Endothelial cell of umbilical vein (primary cell): ENCODE data around the gene OR9Q2. TPM values are rescaled to one million over a fixed set of nuclear protein-coding genes. Genes with fewer than 3 reads are reported as not detected.

Source experiments
- BruUV-seq: library from RNA; stranded (reverse); fragments of 400-500 nt; replicated peaks from 2 replicates; lab custom pipeline; 2021; lab: Mats Ljungman, UMichigan
- CTCF ChIA-PET: fragments of 300-600, 350-600 bp; sonication (Branson Sonifier 250); formaldehyde crosslinking; loops from one replicate; lab custom pipeline; 2021; ENCODE audit warnings: antibody characterized with exemption, inconsistent platforms; lab: Charles Lee
- POLR2A ChIA-PET: fragments of 300-600, 350-600 bp; sonication (Branson Sonifier 250); formaldehyde crosslinking; loops from one replicate; lab custom pipeline; 2021; ENCODE audit warnings: antibody characterized with exemption, inconsistent platforms; lab: Charles Lee
- DNase-seq: peaks from one replicate; pipeline ENCODE4 v3.0.0-alpha.2; 2011; ENCODE audit warnings: low read depth, low spot score
- FAIRE-seq: peaks from 2 replicates; lab custom pipeline; 2011; peaks lifted over from hg19 to GRCh38; lab: Jason Lieb, UNC
- H2AFZ ChIP-seq: 2 replicates; pipeline ENCODE4 v1.6.0; 2012; ENCODE audit warnings: low read depth, low read length, control low read depth, inconsistent platforms
- H3K27ac ChIP-seq: 2 replicates; pipeline ENCODE4 v1.5.1; 2011; ENCODE audit warnings: low read depth, mild to moderate bottlenecking, control low read depth, low read length, moderate library complexity; ENCODE audit not compliant: insufficient read depth
- H3K27me3 ChIP-seq, 2 experiments: 2 replicates each; pipeline versions ENCODE4 v1.6.0 to v1.6.1; 2011; ENCODE audit warnings: low read length in 2 of 2, mixed read lengths in 1 of 2; ENCODE audit not compliant: control insufficient read depth in 2 of 2, insufficient read depth in 2 of 2
- H3K36me3 ChIP-seq, 2 experiments: 2 replicates in 1 of 2; 3 replicates in 1 of 2; pipeline ENCODE4 v1.5.1; 2011; ENCODE audit warnings: low read length in 2 of 2, mild to moderate bottlenecking in 1 of 2, moderate library complexity in 1 of 2; ENCODE audit not compliant: control insufficient read depth in 2 of 2, insufficient read depth in 2 of 2; ENCODE audit errors: extremely low read depth in 1 of 2
- H3K4me1 ChIP-seq: 3 replicates; pipeline ENCODE4 v1.5.1; 2011; ENCODE audit warnings: mild to moderate bottlenecking, low read length; ENCODE audit not compliant: control insufficient read depth, insufficient read depth; ENCODE audit errors: extremely low read depth
- H3K4me2 ChIP-seq: 2 replicates; pipeline ENCODE4 v1.6.1; 2011; ENCODE audit warnings: low read length, control low read depth, mixed read lengths; ENCODE audit not compliant: insufficient read depth
- H3K4me3 ChIP-seq, 3 experiments: fragments of 200-600 bp in 1 of 3; sonication (generic), shearing (Covaris generic) in 1 of 3; replicated peaks in 1 of 3; 2 replicates each; pipeline ENCODE4 v1.5.1; 2011 to 2016; ENCODE audit warnings: control low read depth in 3 of 3, low read length in 3 of 3, mild to moderate bottlenecking in 2 of 3, inconsistent platforms in 1 of 3, low read depth in 1 of 3, moderate library complexity in 1 of 3; ENCODE audit not compliant: insufficient read depth in 1 of 3
- H3K79me2 ChIP-seq: 2 replicates; pipeline ENCODE4 v1.6.0; 2012; ENCODE audit warnings: low read length, inconsistent platforms; ENCODE audit not compliant: control insufficient read depth, insufficient read depth
- H3K9ac ChIP-seq: replicated peaks from 2 replicates; pipeline ENCODE3; 2011; ENCODE audit warnings: low read length, control low read depth; ENCODE audit not compliant: insufficient read depth; ENCODE audit errors: extremely low read depth
- H3K9me1 ChIP-seq: replicated peaks from 3 replicates; pipeline ENCODE4 v1.6.0; 2011; ENCODE audit warnings: mild to moderate bottlenecking, low read length; ENCODE audit not compliant: control insufficient read depth, insufficient read depth; ENCODE audit errors: extremely low read depth
- H3K9me3 ChIP-seq: replicated peaks from 2 replicates; pipeline ENCODE4 v1.5.1; 2012; ENCODE audit warnings: low read length, inconsistent platforms; ENCODE audit not compliant: control insufficient read depth, insufficient read depth
- H4K20me1 ChIP-seq: replicated peaks from 2 replicates; pipeline ENCODE3; 2011; ENCODE audit warnings: mild to moderate bottlenecking, low read length; ENCODE audit not compliant: control insufficient read depth, insufficient read depth; ENCODE audit errors: extremely low read depth
- FOS ChIP-seq: IDR thresholded peaks from 2 replicates; pipeline ENCODE4 v1.6.1; 2011; ENCODE audit warnings: mild to moderate bottlenecking, low read length, moderate library complexity, borderline replicate concordance; ENCODE audit not compliant: insufficient read depth
- JUN ChIP-seq: IDR thresholded peaks from 2 replicates; pipeline ENCODE4 v1.6.1; 2011; ENCODE audit warnings: borderline replicate concordance, low read depth; ENCODE audit not compliant: insufficient read length, insufficient read depth
- POLR2AphosphoS5 ChIP-seq: IDR thresholded peaks from 2 replicates; pipeline ENCODE4 v1.6.1; 2012; ENCODE audit warnings: low read depth, mild to moderate bottlenecking, control low read depth, low read length, moderate library complexity; ENCODE audit not compliant: insufficient read depth
- dilution Hi-C: fragments of 300-500 bp; cut with MboI; formaldehyde crosslinking; loops from one replicate; pipeline ENCODE4 v1.15.0; 2019; ENCODE audit warnings: low sequenced_read_pairs; ENCODE audit not compliant: extremely low pct_ligation_motif_present
- intact Hi-C: fragments of 100-400 bp; cut with micrococcal nuclease; formaldehyde crosslinking; loops from one replicate; pipeline ENCODE4 v1.10.0; 2022
- polyA plus RNA-seq, 4 experiments: library from polyadenylated mRNA; depleted of rRNA in 3 of 4; stranded (reverse) in 3 of 4; unstranded in 1 of 4; fragments of >200 nt; gene quantifications; 2 replicates each; pipeline versions ENCODE4 v1.2.1 to v1.2.3, GENCODE V29; 2011 to 2012; ENCODE audit warnings: missing spikeins in 1 of 4
- total RNA-seq: library from RNA; stranded (reverse); gene quantifications from 2 replicates; pipeline ENCODE4 v1.2.3, GENCODE V29; 2021
- TF ChIP-seq, protein P1 (sequence below): IDR thresholded peaks from 2 replicates; pipeline ENCODE4 v1.6.1; 2011; ENCODE audit not compliant: insufficient read depth, insufficient read length
- TF ChIP-seq, protein P2 (sequence below), 2 donors: IDR thresholded peaks; 1 replicate in 1 of 2; 2 replicates in 1 of 2; pipeline ENCODE4 v1.5.1; 2011; ENCODE audit warnings: low read length in 2 of 2, mild to moderate bottlenecking in 2 of 2, moderate library complexity in 2 of 2, control low read depth in 1 of 2, inconsistent platforms in 1 of 2, low read depth in 1 of 2; ENCODE audit not compliant: insufficient read depth in 1 of 2; ENCODE audit errors: extremely low read depth in 1 of 2

OR9Q2 gene
- total and polyA plus RNA-seq, 2 donors (not counting 3 experiments of a cell fraction or from before 2014, with no cell fraction given): not detected

DNA sequence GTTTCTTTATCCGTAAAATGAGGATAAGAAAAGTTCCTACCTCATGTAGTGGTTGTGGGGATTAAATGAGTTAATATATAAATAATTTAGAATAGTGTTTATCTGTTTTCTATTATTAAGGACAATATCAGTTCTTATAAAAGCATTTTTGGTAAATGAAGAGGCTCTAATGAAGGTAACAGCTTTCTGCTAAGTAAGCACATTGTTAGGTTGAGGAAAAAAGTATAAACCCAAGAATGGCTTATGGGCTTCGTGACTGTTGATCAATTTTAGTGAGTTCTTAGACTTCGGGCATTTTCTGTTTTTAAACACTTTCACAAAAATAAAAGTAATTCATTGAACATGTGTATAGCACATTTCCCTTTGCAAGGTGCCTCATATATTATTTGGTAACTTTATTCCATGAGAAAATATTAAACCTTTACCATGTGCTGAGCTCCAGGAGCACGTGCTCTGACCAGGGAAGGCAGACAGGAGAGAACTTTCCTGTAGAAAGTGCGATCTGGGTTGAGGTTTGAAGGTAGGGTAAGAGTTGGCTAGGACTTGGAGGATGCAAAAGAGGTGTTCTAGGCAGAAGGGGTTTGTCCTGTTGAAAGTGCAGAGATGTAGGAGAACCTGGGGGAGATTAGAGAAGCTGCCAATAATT lies 11.3 kb upstream of the OR9Q2 start:
- Histone ChIP-seq H3K79me2 (no peaks in the 10 kb centered on the region), H3K27me3 (no peaks in the 10 kb centered on the region), H3K27ac (no peak overlapping the region), H3K4me2 (no peak overlapping the region), H3K9me1 (no peaks in the 10 kb centered on the region), H3K9me3 (no peaks in the 10 kb centered on the region), H3K9ac (no peak overlapping the region), H3K36me3 (no peaks in the 10 kb centered on the region), H2AFZ (no peak overlapping the region), H3K4me3 (no peak overlapping the region), H4K20me1 (no peaks in the 10 kb centered on the region), H3K4me1 (no peaks in the 10 kb centered on the region)
- TF ChIP-seq, protein P1, sequence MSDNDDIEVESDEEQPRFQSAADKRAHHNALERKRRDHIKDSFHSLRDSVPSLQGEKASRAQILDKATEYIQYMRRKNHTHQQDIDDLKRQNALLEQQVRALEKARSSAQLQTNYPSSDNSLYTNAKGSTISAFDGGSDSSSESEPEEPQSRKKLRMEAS: peak; percentile 27
- TF ChIP-seq, protein P2, sequence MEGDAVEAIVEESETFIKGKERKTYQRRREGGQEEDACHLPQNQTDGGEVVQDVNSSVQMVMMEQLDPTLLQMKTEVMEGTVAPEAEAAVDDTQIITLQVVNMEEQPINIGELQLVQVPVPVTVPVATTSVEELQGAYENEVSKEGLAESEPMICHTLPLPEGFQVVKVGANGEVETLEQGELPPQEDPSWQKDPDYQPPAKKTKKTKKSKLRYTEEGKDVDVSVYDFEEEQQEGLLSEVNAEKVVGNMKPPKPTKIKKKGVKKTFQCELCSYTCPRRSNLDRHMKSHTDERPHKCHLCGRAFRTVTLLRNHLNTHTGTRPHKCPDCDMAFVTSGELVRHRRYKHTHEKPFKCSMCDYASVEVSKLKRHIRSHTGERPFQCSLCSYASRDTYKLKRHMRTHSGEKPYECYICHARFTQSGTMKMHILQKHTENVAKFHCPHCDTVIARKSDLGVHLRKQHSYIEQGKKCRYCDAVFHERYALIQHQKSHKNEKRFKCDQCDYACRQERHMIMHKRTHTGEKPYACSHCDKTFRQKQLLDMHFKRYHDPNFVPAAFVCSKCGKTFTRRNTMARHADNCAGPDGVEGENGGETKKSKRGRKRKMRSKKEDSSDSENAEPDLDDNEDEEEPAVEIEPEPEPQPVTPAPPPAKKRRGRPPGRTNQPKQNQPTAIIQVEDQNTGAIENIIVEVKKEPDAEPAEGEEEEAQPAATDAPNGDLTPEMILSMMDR (IDR thresholded peaks at IDR 0.05; ENCODE audit: extremely low read depth in 1 of 2, insufficient read depth in 1 of 2, low read depth in 1 of 2, low read length in 2 of 2): no peak
- dilution Hi-C loops: no loop called here
- DNase-seq: no peak
- no peak for FAIRE-seq
- BruUV-seq: no TSS peak
- ChIA-PET POLR2A (no interaction called here), CTCF (no interaction called here)
- intact Hi-C loops: no loop called here

DNA sequence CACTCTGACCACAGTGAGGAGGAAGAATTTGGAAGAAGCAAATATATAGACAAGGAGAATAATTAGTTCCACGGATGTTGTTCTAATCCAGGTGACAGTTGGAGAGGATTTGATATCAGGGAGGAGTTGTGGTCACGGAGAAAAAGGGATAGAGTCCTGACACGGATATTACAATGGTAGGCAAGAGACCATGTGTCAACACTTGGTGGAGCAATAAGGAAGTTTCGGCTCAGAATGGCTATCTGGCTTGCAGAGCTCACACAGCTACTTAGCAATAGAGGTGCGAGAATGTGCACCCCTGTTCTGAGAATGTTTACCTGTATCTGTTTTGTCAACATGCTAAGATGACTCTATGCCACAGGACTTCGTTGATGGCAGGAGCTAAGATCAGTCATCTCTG lies 10.4 kb upstream of the OR9Q2 start:
- ChIA-PET CTCF (no interaction called here), POLR2A (no interaction called here)
- Histone ChIP-seq H3K27ac (no peak overlapping the region), H3K79me2 (no peaks in the 10 kb centered on the region), H3K9me3 (no peaks in the 10 kb centered on the region), H3K4me1 (no peaks in the 10 kb centered on the region), H2AFZ (no peak overlapping the region), H3K4me2 (no peak overlapping the region), H4K20me1 (no peaks in the 10 kb centered on the region), H3K4me3 (no peak overlapping the region), H3K9ac (no peak overlapping the region), H3K36me3 (no peaks in the 10 kb centered on the region), H3K27me3 (no peaks in the 10 kb centered on the region), H3K9me1 (no peaks in the 10 kb centered on the region)
- no TSS peak for BruUV-seq
- dilution Hi-C loops (no loop called here), intact Hi-C loops (no loop called here)
- DNase-seq (no peak), FAIRE-seq (no peak)
- TF ChIP-seq POLR2AphosphoS5 (no peak), FOS (no peak), JUN (no peak)
- TF ChIP-seq, protein P1: no peak
- TF ChIP-seq, protein P2 (IDR thresholded peaks at IDR 0.05; ENCODE audit: extremely low read depth in 1 of 2, insufficient read depth in 1 of 2, low read depth in 1 of 2, low read length in 2 of 2): no peak
